COR-L47 (cell line): Measurements from ENCODE around the gene LIN52.

ENCODE experiments used
- DNase-seq: peaks from one replicate; lab custom pipeline; 2025; lab: John Stamatoyannopoulos, UW

LIN52 gene

GRCh38 chr14:74084277-74085046 lies at the start of gene LIN52, which contains the start of gene ALDH6A1:
Gene LIN52, plus strand, starts transcription at chr14:74084956. Its CDS starts 19 bp downstream, at chr14:74084975.
Gene ALDH6A1, minus strand, starts transcription at chr14:74084453. Its CDS starts 59 bp downstream, at chr14:74084394.
- DNase-seq, result peak; percentile 99

- DNase-seq, result no peak
Measured at GRCh38 chr14:74035556-74035955, 49.2 kb upstream of the LIN52 start.

- peak; percentile 33 for DNase-seq
Measured at GRCh38 chr14:74038020-74038859, 46.5 kb upstream of the LIN52 start.

GRCh38 chr14:74042296-74042695 lies 42.5 kb upstream of the LIN52 start:
- no peak for DNase-seq

- DNase-seq, result no peak
Measured at GRCh38 chr14:74045522-74045921, 39.2 kb upstream of the LIN52 start.

- DNase-seq, result no peak
Measured at GRCh38 chr14:74048281-74048680, 36.5 kb upstream of the LIN52 start.

- DNase-seq, result no peak
Measured at GRCh38 chr14:74049876-74050495, 34.8 kb upstream of the LIN52 start.

- DNase-seq, result no peak
Measured at GRCh38 chr14:74062809-74063150, 22.0 kb upstream of the LIN52 start.

- DNase-seq, result no peak
Measured at GRCh38 chr14:74064426-74064825, 20.3 kb upstream of the LIN52 start.

GRCh38 chr14:74064883-74065282 lies 19.9 kb upstream of the LIN52 start:
- no peak for DNase-seq

GRCh38 chr14:74065746-74066575 lies 18.8 kb upstream of the LIN52 start:
- DNase-seq, result no peak

GRCh38 chr14:74077401-74077800 lies 7.4 kb upstream of the LIN52 start:
- DNase-seq, result no peak

GRCh38 chr14:74080820-74081460 lies 3.8 kb upstream of the LIN52 start:
- DNase-seq, result no peak

- no peak for DNase-seq
Measured at GRCh38 chr14:74081491-74081890, 3.3 kb upstream of the LIN52 start.

- no peak for DNase-seq
Measured at GRCh38 chr14:74083161-74083560, 1.6 kb upstream of the LIN52 start.

GRCh38 chr14:74083784-74084276 lies 926 bp upstream of the LIN52 start:
- no peak for DNase-seq

GRCh38 chr14:74085047-74085637 lies 386 bp downstream of the LIN52 start:
- DNase-seq, result peak; percentile 12

- no peak for DNase-seq
Measured at GRCh38 chr14:74085828-74086227, 1.1 kb downstream of the LIN52 start.

GRCh38 chr14:74089251-74090020 lies 4.7 kb downstream of the LIN52 start:
- DNase-seq, result no peak

- DNase-seq, result no peak
Measured at GRCh38 chr14:74105381-74105780, 20.6 kb downstream of the LIN52 start.
